B cell (primary cell): ENCODE data around the gene LRP5. TPM values are rescaled to one million over a fixed set of nuclear protein-coding genes. Genes with fewer than 3 reads are reported as not detected.

Source experiments
- ATAC-seq: fragments of 200-7000 bp; cut with Tn5 transposase; one replicate; pipeline ENCODE4 v1.10.0; 2021; ENCODE audit warnings: low read depth, mild to moderate bottlenecking, moderate number of reproducible peaks, moderate library complexity
- CTCF ChIA-PET: fragments of 350-600 bp; sonication (Branson Sonifier 250); formaldehyde crosslinking; loops from one replicate; lab custom pipeline; 2021; ENCODE audit warnings: antibody characterized with exemption, inconsistent platforms; lab: Charles Lee
- POLR2A ChIA-PET: fragments of 350-600 bp; sonication (Branson Sonifier 250); formaldehyde crosslinking; loops from one replicate; lab custom pipeline; 2021; ENCODE audit warnings: antibody characterized with exemption; lab: Charles Lee
- DNase-seq: peaks from one replicate; pipeline ENCODE4 v3.0.0; 2013
- H2AFZ ChIP-seq: 2 replicates; pipeline ENCODE4 v1.6.1; 2012; ENCODE audit warnings: mild to moderate bottlenecking, low read depth, low read length; ENCODE audit not compliant: insufficient read depth, poor library complexity, severe bottlenecking
- H3K27ac ChIP-seq, 2 donors: 1 replicate in 1 of 2; 2 replicates in 1 of 2; pipeline ENCODE4 v1.5.1; 2012 to 2013; ENCODE audit warnings: low read length in 2 of 2, mild to moderate bottlenecking in 2 of 2, moderate library complexity in 1 of 2
- H3K27me3 ChIP-seq, 4 experiments: fragments of 200-600 bp in 1 of 4; sonication (generic) in 1 of 4; replicated peaks in 1 of 4; 1 replicate in 2 of 4; 2 replicates in 2 of 4; pipeline versions ENCODE4 v1.6.1 to v1.7.0; 2013 to 2016; ENCODE audit warnings: low read length in 3 of 4, mild to moderate bottlenecking in 2 of 4, mixed read lengths in 1 of 4, moderate library complexity in 1 of 4; ENCODE audit not compliant: insufficient read depth in 4 of 4, control insufficient read depth in 3 of 4; ENCODE audit errors: control extremely low read depth in 1 of 4
- H3K36me3 ChIP-seq, 2 experiments: replicated peaks in 1 of 2; 1 replicate in 1 of 2; 2 replicates in 1 of 2; pipeline versions ENCODE4 v1.6.1 to v1.7.1; 2013; ENCODE audit warnings: low read length in 1 of 2; ENCODE audit not compliant: insufficient read depth in 2 of 2, control insufficient read depth in 1 of 2; ENCODE audit errors: control extremely low read depth in 1 of 2, extremely low read depth in 1 of 2
- H3K4me1 ChIP-seq, 2 donors: fragments of 200-600 bp in 1 of 2; sonication (generic) in 1 of 2; 1 replicate in 1 of 2; 2 replicates in 1 of 2; pipeline versions ENCODE4 v1.5.1 to v1.6.1; 2013 to 2017; ENCODE audit warnings: low read length in 2 of 2; ENCODE audit not compliant: control insufficient read depth in 2 of 2, insufficient read depth in 2 of 2
- H3K4me2 ChIP-seq: replicated peaks from 2 replicates; pipeline ENCODE3; 2012; ENCODE audit warnings: mild to moderate bottlenecking, low read depth, low read length; ENCODE audit not compliant: poor library complexity, severe bottlenecking
- H3K4me3 ChIP-seq, 5 experiments: fragments of 200-600 bp in 1 of 5; sonication (generic) in 1 of 5; 1 replicate in 3 of 5; 2 replicates in 2 of 5; pipeline versions ENCODE4 v1.5.1 to v1.7.0; 2011 to 2016; ENCODE audit warnings: low read length in 4 of 5, mild to moderate bottlenecking in 4 of 5, low read depth in 2 of 5, control low read depth in 1 of 5, moderate library complexity in 1 of 5; ENCODE audit not compliant: insufficient read depth in 1 of 5; ENCODE audit errors: control extremely low read depth in 1 of 5, extremely low read depth in 1 of 5
- H3K79me2 ChIP-seq: fragments of 200-600 bp; sonication (generic); one replicate; pipeline ENCODE4 v1.6.0; 2016; ENCODE audit warnings: low read length; ENCODE audit not compliant: control insufficient read depth, insufficient read depth
- H3K9ac ChIP-seq: fragments of 200-600 bp; sonication (generic); 2 replicates; pipeline ENCODE4 v1.6.1; 2017; ENCODE audit warnings: mild to moderate bottlenecking, low read length, moderate library complexity
- H3K9me3 ChIP-seq, 3 donors: one replicate each; pipeline versions ENCODE4 v1.6.1 to v1.7.1; 2013; ENCODE audit warnings: low read length in 2 of 3; ENCODE audit not compliant: control insufficient read depth in 2 of 3, insufficient read depth in 1 of 3; ENCODE audit errors: control extremely low read depth in 1 of 3
- H4K20me1 ChIP-seq: 2 replicates; pipeline ENCODE4 v1.6.0; 2012; ENCODE audit warnings: mild to moderate bottlenecking, low read length; ENCODE audit not compliant: insufficient read depth, control insufficient read depth, poor library complexity, severe bottlenecking
- H3K27ac Mint-ChIP-seq: one replicate; pipeline ENCODE4 v1.8.0; 2021; ENCODE audit warnings: mixed read lengths
- H3K27me3 Mint-ChIP-seq: one replicate; pipeline ENCODE4 v1.8.0; 2021; ENCODE audit warnings: mixed read lengths
- H3K4me1 Mint-ChIP-seq: one replicate; pipeline ENCODE4 v1.8.0; 2021; ENCODE audit warnings: mixed read lengths
- H3K4me3 Mint-ChIP-seq: one replicate; pipeline ENCODE4 v1.8.0; 2021; ENCODE audit warnings: mixed read lengths
- H3K9me3 Mint-ChIP-seq: one replicate; pipeline ENCODE4 v1.8.0; 2022; ENCODE audit warnings: mixed read lengths; ENCODE audit not compliant: insufficient read depth
- CTCF ChIP-seq: fragments of 200-600 bp; IDR thresholded peaks from one replicate; pipeline ENCODE4 v1.8.0; 2022; ENCODE audit warnings: antibody characterized with exemption, mild to moderate bottlenecking
- EZH2 ChIP-seq: IDR thresholded peaks from 2 replicates; pipeline ENCODE4 v1.6.1; 2012; ENCODE audit warnings: borderline replicate concordance, low read depth, mild to moderate bottlenecking, moderate library complexity, low read length; ENCODE audit not compliant: insufficient read depth, poor library complexity, severe bottlenecking
- WGBS: methylation state at CpG from one replicate; pipeline ENCODE4 v1.1.5; 2013; ENCODE audit warnings: missing lambda C conversion rate; ENCODE audit not compliant: insufficient coverage; 5-methylcytosine and 5-hydroxymethylcytosine counted together
- intact Hi-C: fragments of 100-400 bp; cut with micrococcal nuclease; formaldehyde crosslinking; loops from one replicate; pipeline ENCODE4 v1.10.0; 2022
- polyA plus RNA-seq: library from polyadenylated mRNA; depleted of rRNA; stranded (reverse); fragments of >200 nt; gene quantifications from 2 replicates; pipeline ENCODE4 v1.2.3, GENCODE V29; 2012
- total RNA-seq, 2 donors: library from RNA; stranded (reverse); fragments of 120-200 nt in 1 of 2; gene quantifications; 1 replicate in 1 of 2; 2 replicates in 1 of 2; pipeline versions ENCODE4 v1.2.3 to v1.2.4, GENCODE V29; 2013 to 2022

LRP5 gene
- total and polyA plus RNA-seq, 2 donors (not counting 1 experiment from before 2014, with no cell fraction given), result 2.4 to 13.9 TPM

- no peaks in the 10 kb centered on the region for H3K79me2 ChIP-seq
- peaks cover 32 to 42% of the 10 kb centered on the region in 2 donors for H3K4me1 ChIP-seq
- peak overlapping the region; percentile 32 for H2AFZ ChIP-seq
- Mint-ChIP-seq H3K27ac (peak overlapping the region; percentile 53), H3K4me3 (peak overlapping the region; percentile 41), H3K27me3 (no peaks in the 10 kb centered on the region), H3K4me1 (peaks cover 42% of the 10 kb centered on the region), H3K9me3 (no peaks in the 10 kb centered on the region)
- no peak for ATAC-seq
- H3K36me3 ChIP-seq, result no peaks in the 10 kb centered on the region
- intact Hi-C loops, result loop anchor here (5.0 kb wide), 3 partner anchors 69 to 84 kb away; partner anchors contain the start of genes LRP5 and PPP6R3
- no peaks in the 10 kb centered on the region for H4K20me1 ChIP-seq
- no peak for TF ChIP-seq EZH2
- no peak for TF ChIP-seq CTCF
- ChIA-PET POLR2A (interaction anchor here (0.7 to 2.4 kb wide), 2 partner anchors 11 to 124 kb away, joined by 4 to 13 read pairs; no protein-coding TSS in a partner anchor), CTCF (interaction anchor here (1.4 to 7.4 kb wide), 5 partner anchors 11 to 124 kb away, joined by 4 to 77 read pairs (median 19); no protein-coding TSS in a partner anchor)
- 63% methylated on average over 4 of the region's 4 CpGs for WGBS
- peak overlapping the region; percentile 72 for H3K4me2 ChIP-seq
- H3K27me3 ChIP-seq, result no peaks in the 10 kb centered on the region
- DNase-seq, result no peak
- no peak overlapping the region for H3K9ac ChIP-seq
- H3K9me3 ChIP-seq, result peaks cover 0 to 6% (median 0%) of the 10 kb centered on the region in 3 donors
- no peak overlapping the region for H3K4me3 ChIP-seq
- H3K27ac ChIP-seq, result peak overlapping the region in 1 of 2 donors; percentile 10
These were observed 69.3 kb downstream of the LRP5 start for GRCh38 chr11:68381716-68382115.

GRCh38 chr11:68382358-68382998 is 70.1 kb downstream of the LRP5 start:
- ChIA-PET POLR2A (interaction anchor here (0.7 kb wide), 1 partner anchor 40 kb away, joined by 7 read pairs; no protein-coding TSS in a partner anchor), CTCF (interaction anchor here (0.7 to 7.4 kb wide), 12 partner anchors 8 to 174 kb away, joined by 3 to 77 read pairs (median 4); partner anchors contain the start of gene LRP5)
- H3K4me2 ChIP-seq, result no peak overlapping the region
- DNase-seq (no peak), ATAC-seq (no peak)
- Mint-ChIP-seq H3K27me3 (no peaks in the 10 kb centered on the region), H3K9me3 (no peaks in the 10 kb centered on the region), H3K4me3 (no peak overlapping the region), H3K4me1 (peaks cover 42% of the 10 kb centered on the region), H3K27ac (peak overlapping the region; percentile 53)
- 99% methylated on average over 14 of the region's 16 CpGs for WGBS
- H3K4me3 ChIP-seq, result no peak overlapping the region
- H4K20me1 ChIP-seq, result no peaks in the 10 kb centered on the region
- no peaks in the 10 kb centered on the region for H3K27me3 ChIP-seq
- H2AFZ ChIP-seq, result no peak overlapping the region
- no peak for TF ChIP-seq CTCF
- TF ChIP-seq EZH2, result no peak
- no peak overlapping the region for H3K27ac ChIP-seq
- H3K4me1 ChIP-seq, result peaks cover 32 to 42% of the 10 kb centered on the region in 2 donors
- H3K9me3 ChIP-seq, result peaks cover 0 to 6% (median 0%) of the 10 kb centered on the region in 3 donors
- no peaks in the 10 kb centered on the region for H3K36me3 ChIP-seq
- intact Hi-C loops, result loop anchor here (5.0 kb wide), 3 partner anchors 70 to 85 kb away; partner anchors contain the start of genes LRP5 and PPP6R3
- H3K79me2 ChIP-seq, result no peaks in the 10 kb centered on the region
- H3K9ac ChIP-seq, result no peak overlapping the region
